NCI-H1105 (cell line): ENCODE results near the gene CCDC141.

Experiments
- DNase-seq: peaks from one replicate; lab custom pipeline; 2025; lab: John Stamatoyannopoulos, UW

The CCDC141 gene

GRCh38 chr2:178910005-178910404 is 139.9 kb downstream of the CCDC141 start:
- DNase-seq = no peak

DNA sequence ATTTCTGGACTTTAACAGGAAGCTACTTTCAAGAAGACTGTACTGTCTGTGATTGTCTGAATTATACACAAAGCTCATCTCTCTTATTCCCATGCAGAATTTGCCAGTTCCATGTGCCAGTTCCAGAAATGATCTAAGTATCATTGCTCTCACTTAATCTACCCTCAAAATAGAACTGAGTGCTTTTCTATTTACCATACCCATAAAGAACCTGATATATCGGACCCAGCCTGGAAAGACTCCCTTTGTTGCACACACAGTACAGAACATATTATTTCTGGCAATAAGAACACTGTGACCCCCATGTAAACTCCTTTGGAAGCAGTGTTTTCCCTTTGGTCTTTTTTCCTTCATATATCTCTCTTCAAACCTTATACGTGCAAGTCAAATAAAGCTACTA is 140.4 kb downstream of the CCDC141 start:
- DNase-seq = no peak

GRCh38 chr2:178908810-178909209 is 141.1 kb downstream of the CCDC141 start:
- DNase-seq = no peak

GRCh38 chr2:178905261-178905660 is 144.7 kb downstream of the CCDC141 start:
- no peak for DNase-seq

DNA sequence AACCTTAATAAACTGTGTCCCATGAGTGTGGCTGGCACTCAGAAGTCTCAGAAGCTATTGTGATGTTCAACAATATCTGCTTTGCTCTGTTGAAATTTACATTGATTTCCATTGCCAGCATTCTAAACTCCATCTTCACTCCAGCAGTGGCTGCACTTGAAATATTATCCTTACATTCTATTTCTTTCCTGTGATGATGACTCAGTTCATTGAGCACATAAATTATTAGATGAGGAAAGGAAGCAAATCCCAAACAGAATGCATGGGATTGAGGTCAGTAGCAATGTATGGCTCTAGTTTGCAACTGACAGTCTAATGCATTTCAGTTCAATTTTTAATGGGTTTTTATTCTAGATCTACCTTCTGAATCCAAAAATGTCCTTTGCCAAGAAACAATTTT is 150.3 kb downstream of the CCDC141 start:
- DNase-seq = no peak

- DNase-seq = no peak
Observed at GRCh38 chr2:178895872-178896271, 154.1 kb downstream of the CCDC141 start.

GRCh38 chr2:178895171-178895570 is 154.8 kb downstream of the CCDC141 start:
- DNase-seq = no peak

GRCh38 chr2:178892751-178893625 is 156.9 kb downstream of the CCDC141 start:
- no peak for DNase-seq

- DNase-seq = no peak
Observed at GRCh38 chr2:178891959-178892485, 157.9 kb downstream of the CCDC141 start.

GRCh38 chr2:178891265-178891958 is 158.5 kb downstream of the CCDC141 start:
- DNase-seq = peak; percentile 38

DNA sequence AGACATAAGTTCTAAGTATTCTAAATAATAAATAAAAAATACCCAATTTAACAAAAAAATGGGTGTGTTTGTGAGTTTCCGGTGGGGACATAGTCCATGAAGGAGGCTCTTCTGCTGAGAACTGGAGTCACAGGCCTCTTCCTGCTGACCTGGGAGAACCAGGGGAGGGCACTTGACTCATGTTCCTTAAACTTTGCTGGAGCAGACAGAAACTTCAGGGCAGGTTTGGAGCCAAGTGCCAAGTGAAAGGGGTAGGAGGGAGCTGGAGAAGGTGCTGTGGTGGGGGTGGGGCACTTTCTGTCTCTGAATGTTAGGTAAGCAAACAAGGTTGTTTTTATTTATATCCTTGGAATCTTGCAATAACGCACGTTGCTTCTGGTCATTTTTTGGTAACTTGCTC is 163.9 kb downstream of the CCDC141 start:
- no peak for DNase-seq

- no peak for DNase-seq
Observed at GRCh38 chr2:178884440-178884839, 165.5 kb downstream of the CCDC141 start.

GRCh38 chr2:178882666-178883440 is 167.1 kb downstream of the CCDC141 start:
- no peak for DNase-seq

DNA sequence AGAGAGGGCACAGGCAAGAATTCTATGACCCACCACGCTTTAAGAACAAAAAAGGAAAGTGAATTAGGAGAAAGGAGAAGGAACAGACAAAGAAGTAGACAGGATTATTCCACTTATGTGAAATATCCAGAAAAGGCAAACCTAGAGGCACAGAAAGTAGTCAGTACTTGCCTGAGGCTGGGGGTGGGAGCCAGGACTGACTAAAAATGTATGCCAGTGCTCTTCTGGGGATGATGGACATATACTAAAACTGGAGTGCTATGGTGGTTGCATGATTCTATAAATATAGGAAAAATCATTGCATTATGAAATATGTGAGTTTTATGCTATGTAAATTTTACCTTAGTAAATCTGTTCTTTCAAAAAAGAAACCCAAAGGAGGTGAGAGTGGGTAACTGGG is 168.9 kb downstream of the CCDC141 start:
- DNase-seq = no peak

GRCh38 chr2:178880257-178880656 is 169.7 kb downstream of the CCDC141 start:
- no peak for DNase-seq

DNA sequence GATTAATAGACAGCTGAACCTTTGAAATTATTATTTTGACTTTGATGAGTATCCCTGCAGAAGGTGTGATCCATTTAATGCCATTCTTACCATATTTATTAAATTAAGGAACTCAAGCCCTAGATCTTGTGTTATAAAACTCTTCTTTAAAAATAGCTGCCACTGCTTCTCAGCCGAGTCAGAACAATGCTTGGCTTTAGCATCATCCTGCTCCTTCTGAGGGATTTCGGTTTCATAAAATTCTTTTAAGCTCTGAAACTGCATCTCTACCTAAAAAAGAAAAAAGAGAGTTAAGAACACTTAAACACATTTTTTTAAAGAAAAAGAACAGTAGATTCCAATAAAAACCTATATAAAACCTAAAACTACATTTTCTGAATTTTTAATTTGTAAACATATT is 172.1 kb downstream of the CCDC141 start:
- DNase-seq = no peak

DNA sequence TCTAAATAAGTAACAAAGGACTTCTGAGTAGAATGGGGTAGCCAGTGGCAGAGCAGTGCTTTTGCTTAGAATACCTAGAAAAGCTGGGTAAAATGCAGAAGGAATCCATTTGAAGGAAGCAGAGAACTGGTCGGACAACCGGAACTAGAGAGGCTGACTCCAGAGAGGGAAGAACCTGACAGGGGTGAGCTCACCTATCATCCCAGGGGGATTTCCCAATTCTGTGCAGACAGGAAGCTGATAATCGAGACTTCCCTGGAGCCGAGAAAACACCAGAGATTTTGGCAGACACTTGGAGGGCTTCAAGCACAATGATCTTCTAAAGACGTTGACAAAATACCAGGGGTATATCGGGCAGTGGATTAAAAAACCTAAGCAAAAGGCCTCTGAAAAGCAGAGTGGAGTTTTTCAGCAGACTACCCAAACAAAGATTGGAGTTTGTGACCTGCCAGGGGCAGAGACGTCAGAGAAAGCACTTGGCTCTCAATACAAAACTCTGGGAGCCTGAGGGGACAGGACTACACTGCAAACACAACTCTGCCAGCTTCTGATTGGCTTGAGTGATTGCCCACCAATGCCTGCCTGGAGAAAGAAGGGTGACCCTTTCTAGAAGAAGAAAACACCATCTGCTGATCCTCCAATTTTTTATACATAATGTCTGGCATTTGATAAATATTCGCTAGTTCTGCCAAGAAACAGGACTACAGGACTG is 175.3 kb downstream of the CCDC141 start:
- no peak for DNase-seq

- no peak for DNase-seq
Observed at GRCh38 chr2:178873912-178874311, 176.0 kb downstream of the CCDC141 start.

- DNase-seq = no peak
Observed at GRCh38 chr2:178871536-178871935, 178.4 kb downstream of the CCDC141 start.

- DNase-seq = no peak
Observed at GRCh38 chr2:178870703-178871102, 179.2 kb downstream of the CCDC141 start.

GRCh38 chr2:178865999-178866398 is 183.9 kb downstream of the CCDC141 start:
- no peak for DNase-seq
